SK-N-SH (cell line): ENCODE measurements around the gene SINHCAF. TPM values are rescaled to one million over a fixed set of nuclear protein-coding genes. Genes with fewer than 3 reads are reported as not detected.

Experiments
- CTCF ChIA-PET: fragments of 300-600, 350-600 bp; formaldehyde crosslinking; extraction: SDS; loops from one replicate; lab custom pipeline; 2021; lab: Yijun Ruan, JAX
- POLR2A ChIA-PET: fragments of 350-600 bp; sonication (Branson Sonifier 250); formaldehyde crosslinking; extraction: SDS; loops from one replicate; lab custom pipeline; 2020; ENCODE audit warnings: antibody characterized with exemption, inconsistent platforms; lab: Yijun Ruan, JAX
- DNase-seq: peaks from one replicate; pipeline ENCODE4 v3.0.0; 2012
- H2AFZ ChIP-seq: fragments of 200-600 bp; sonication (generic); 2 replicates; pipeline ENCODE4 v1.8.1; 2016; ENCODE audit warnings: antibody characterized with exemption, mild to moderate bottlenecking, low read depth
- H3F3A ChIP-seq: fragments of 200-600 bp; sonication (generic); replicated peaks from 2 replicates; pipeline ENCODE3; 2016; ENCODE audit warnings: antibody characterized with exemption, mild to moderate bottlenecking; ENCODE audit not compliant: insufficient read depth
- H3K27ac ChIP-seq, 2 experiments: fragments of 200-500 bp in 1 of 2; fragments of 200-600 bp in 1 of 2; sonication (Bioruptor generic) in 1 of 2; sonication (generic), shearing (Covaris generic) in 1 of 2; 2 replicates each; pipeline versions ENCODE4 v1.5.1 to v1.6.1; 2014 to 2016; ENCODE audit warnings: low read depth in 2 of 2, inconsistent platforms in 1 of 2, low read length in 1 of 2, mild to moderate bottlenecking in 1 of 2, mixed read lengths in 1 of 2
- H3K27me3 ChIP-seq: fragments of 200-600 bp; sonication (generic), shearing (Covaris generic); 2 replicates; pipeline ENCODE4 v1.6.1; 2016; ENCODE audit warnings: mixed run types; ENCODE audit not compliant: insufficient read depth
- H3K36me3 ChIP-seq, 2 experiments: fragments of 200-500 bp in 1 of 2; fragments of 200-600 bp in 1 of 2; sonication (Bioruptor generic) in 1 of 2; sonication (generic) in 1 of 2; replicated peaks in 1 of 2; 2 replicates each; pipeline versions ENCODE3 to v1.5.1; 2014 to 2016; ENCODE audit warnings: low read length in 1 of 2, mild to moderate bottlenecking in 1 of 2; ENCODE audit not compliant: insufficient read depth in 2 of 2, control insufficient read depth in 1 of 2
- H3K4me1 ChIP-seq, 2 experiments: fragments of 200-500 bp in 1 of 2; fragments of 200-600 bp in 1 of 2; sonication (Bioruptor generic) in 1 of 2; sonication (generic), shearing (Covaris generic) in 1 of 2; 2 replicates each; pipeline versions ENCODE4 v1.5.1 to v1.6.1; 2014 to 2016; ENCODE audit warnings: low read depth in 1 of 2, low read length in 1 of 2, mixed run types in 1 of 2; ENCODE audit not compliant: insufficient read depth in 2 of 2, control insufficient read depth in 1 of 2
- H3K4me2 ChIP-seq: fragments of 200-600 bp; sonication (generic), shearing (Covaris generic); 2 replicates; pipeline ENCODE4 v1.6.1; 2017; ENCODE audit warnings: mixed run types
- H3K4me3 ChIP-seq, 2 experiments: fragments of 200-500 bp in 1 of 2; fragments of 200-600 bp in 1 of 2; sonication (Bioruptor generic) in 1 of 2; sonication (generic), shearing (Covaris generic) in 1 of 2; 2 replicates each; pipeline versions ENCODE4 v1.5.1 to v1.8.1; 2014 to 2016; ENCODE audit warnings: low read depth in 2 of 2, inconsistent platforms in 1 of 2, low read length in 1 of 2, mild to moderate bottlenecking in 1 of 2, mixed read lengths in 1 of 2, moderate library complexity in 1 of 2
- H3K79me2 ChIP-seq: fragments of 200-600 bp; sonication (generic); 2 replicates; pipeline ENCODE4 v1.8.1; 2017; ENCODE audit warnings: mild to moderate bottlenecking; ENCODE audit not compliant: insufficient read depth
- H3K9ac ChIP-seq: fragments of 200-600 bp; sonication (generic); 2 replicates; pipeline ENCODE4 v1.6.1; 2017; ENCODE audit warnings: mixed run types
- H3K9me2 ChIP-seq: fragments of 200-600 bp; sonication (generic); 2 replicates; pipeline ENCODE4 v1.6.1; 2017; ENCODE audit warnings: mixed run types
- H3K9me3 ChIP-seq: fragments of 200-600 bp; sonication (generic); 2 replicates; pipeline ENCODE4 v1.6.1; 2017; ENCODE audit warnings: mixed run types, mild to moderate bottlenecking, moderate library complexity
- H4K20me1 ChIP-seq: fragments of 200-600 bp; sonication (generic); 2 replicates; pipeline ENCODE4 v1.6.1; 2017; ENCODE audit warnings: mild to moderate bottlenecking, mixed run types; ENCODE audit not compliant: insufficient read depth
- EP300 ChIP-seq, 2 experiments: IDR thresholded peaks; 2 replicates each; pipeline versions ENCODE4 v1.4.0 to v1.6.1; 2012; ENCODE audit warnings: borderline replicate concordance in 1 of 2, low read depth in 1 of 2, low read length in 1 of 2
- EZH2phosphoT487 ChIP-seq: fragments of 200-600 bp; sonication (generic); IDR thresholded peaks from 2 replicates; pipeline ENCODE4 v1.6.1; 2017; ENCODE audit warnings: low read depth, mixed run types, mild to moderate bottlenecking, antibody characterized with exemption, moderate library complexity, borderline replicate concordance
- FOSL2 ChIP-seq: IDR thresholded peaks from 2 replicates; pipeline ENCODE4 v1.4.0; 2012; ENCODE audit warnings: low read depth, mild to moderate bottlenecking, moderate library complexity, borderline replicate concordance
- FOXJ3 ChIP-seq: sonication (generic); formaldehyde crosslinking; IDR thresholded peaks from 2 replicates; pipeline ENCODE4 v1.5.1; 2020; ENCODE audit warnings: mild to moderate bottlenecking, missing genetic modification reagents
- FOXM1 ChIP-seq: IDR thresholded peaks from 2 replicates; pipeline ENCODE4 v1.4.0; 2012; ENCODE audit warnings: low read depth, mild to moderate bottlenecking
- MAX ChIP-seq: IDR thresholded peaks from 2 replicates; pipeline ENCODE4 v1.4.0; 2012; ENCODE audit warnings: low read depth
- MEF2A ChIP-seq: IDR thresholded peaks from 2 replicates; pipeline ENCODE4 v1.4.0; 2012; ENCODE audit warnings: low read depth, borderline replicate concordance
- MXI1 ChIP-seq: IDR thresholded peaks from 2 replicates; pipeline ENCODE4 v1.6.1; 2012; ENCODE audit warnings: mild to moderate bottlenecking, low read depth, low read length, improper control_type of control experiment
- NFIC ChIP-seq: IDR thresholded peaks from 2 replicates; pipeline ENCODE4 v1.4.0; 2012; ENCODE audit warnings: borderline replicate concordance
- RAD21 ChIP-seq: IDR thresholded peaks from 2 replicates; pipeline ENCODE4 v1.6.1; 2012; ENCODE audit warnings: mild to moderate bottlenecking, low read length
- RCOR1 ChIP-seq: fragments of 150-350 bp; IDR thresholded peaks from 2 replicates; pipeline ENCODE4 v1.6.1; 2017; ENCODE audit warnings: antibody characterized with exemption, low read length
- REST ChIP-seq: IDR thresholded peaks from 2 replicates; pipeline ENCODE4 v1.6.1; 2012; ENCODE audit warnings: mild to moderate bottlenecking, low read depth, low read length, moderate library complexity
- RXRA ChIP-seq: IDR thresholded peaks from 2 replicates; pipeline ENCODE4 v1.4.0; 2012; ENCODE audit warnings: low read depth, mild to moderate bottlenecking, borderline replicate concordance
- SIN3A ChIP-seq: IDR thresholded peaks from 2 replicates; pipeline ENCODE4 v1.6.1; 2012; ENCODE audit warnings: low read depth, mild to moderate bottlenecking, low read length, moderate library complexity, borderline replicate concordance
- TEAD4 ChIP-seq: IDR thresholded peaks from 2 replicates; pipeline ENCODE4 v1.4.0; 2012; ENCODE audit warnings: mild to moderate bottlenecking, borderline replicate concordance; ENCODE audit not compliant: insufficient read depth
- USF1 ChIP-seq: IDR thresholded peaks from 2 replicates; pipeline ENCODE4 v1.4.0; 2012; ENCODE audit warnings: low read depth, borderline replicate concordance
- YY1 ChIP-seq: IDR thresholded peaks from 2 replicates; pipeline ENCODE4 v1.4.0; 2012; ENCODE audit warnings: low read depth, mild to moderate bottlenecking
- WGBS: methylation state at CpG from one replicate; pipeline ENCODE4 v1.1.6; 2017; ENCODE audit warnings: low lambda C conversion rate; 5-methylcytosine and 5-hydroxymethylcytosine counted together
- polyA plus RNA-seq, 3 experiments: library from polyadenylated mRNA; depleted of rRNA; stranded (reverse); fragments of >200 nt; gene quantifications; 2 replicates each; pipeline ENCODE4 v1.2.3, GENCODE V29; 2012
- TF ChIP-seq, protein P1 (sequence below): fragments of 150-350 bp; IDR thresholded peaks from 2 replicates; pipeline ENCODE4 v1.6.1; 2017; ENCODE audit warnings: antibody characterized with exemption, low read length, low read depth, borderline replicate concordance
- TF ChIP-seq, protein P2 (sequence below): fragments of 200-600 bp; sonication (generic); IDR thresholded peaks from 2 replicates; pipeline ENCODE4 v1.6.1; 2017; ENCODE audit warnings: antibody characterized with exemption, mild to moderate bottlenecking, moderate library complexity

The SINHCAF gene
- polyA plus RNA-seq, 1 of the 3 experiments (the other 2 are of a cell fraction): 22.2 TPM

DNA sequence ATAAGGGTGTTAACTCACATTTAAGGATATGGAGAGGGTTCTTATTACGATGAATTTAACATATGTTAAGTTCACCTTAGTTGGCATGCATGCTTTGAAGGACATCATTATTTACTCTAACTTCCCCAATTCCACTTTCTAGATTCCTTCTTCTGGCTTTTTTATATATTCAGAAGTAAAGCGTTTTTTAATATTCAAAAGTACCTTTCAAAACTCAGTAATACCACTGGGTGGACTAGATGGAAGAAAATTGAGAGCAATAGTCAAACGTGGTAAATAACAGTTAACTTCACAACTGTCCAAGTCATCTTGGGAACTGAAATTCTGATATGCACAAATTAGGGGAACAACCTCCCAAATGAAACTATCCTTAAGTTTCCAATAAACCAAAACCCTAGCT is 9.1 kb downstream of the SINHCAF start:
- Histone ChIP-seq H3K79me2 (peaks cover 100% of the 10 kb centered on the region), H3K27ac (peak overlapping the region in 1 of 2 experiments; percentile 47; a peak in 1 of 4 replicates), H4K20me1 (peaks cover 26% of the 10 kb centered on the region), H3K4me1 (peaks cover 9 to 31% of the 10 kb centered on the region in 2 experiments; a peak in 3 of 4 replicates), H3K4me3 (peak overlapping the region in 1 of 2 experiments; percentile 58; a peak in 2 of 4 replicates), H3K9me2 (no peaks in the 10 kb centered on the region), H3K9me3 (no peaks in the 10 kb centered on the region), H3K36me3 (no peaks in the 10 kb centered on the region), H3K4me2 (peak overlapping the region; percentile 76), H2AFZ (peak overlapping the region; percentile 31; the same call in 1 of the 2 replicates), H3K9ac (peak overlapping the region; percentile 55; the same call in 1 of the 2 replicates), H3K27me3 (no peaks in the 10 kb centered on the region), H3F3A (peaks cover under 1% of the 10 kb centered on the region)
- ChIA-PET POLR2A (no interaction called here), CTCF (interaction anchor here (1.3 to 1.8 kb wide), 3 partner anchors 14 to 54 kb away, joined by 3 to 5 read pairs (median 3); no protein-coding TSS in a partner anchor)
- DNase-seq: no peak
- WGBS: 70% methylated on average over 3 of the region's 3 CpGs
- TF ChIP-seq EZH2phosphoT487: no peak
- TF ChIP-seq NFIC: no peak
- no peak for TF ChIP-seq MXI1
- no peak for TF ChIP-seq RAD21
- TF ChIP-seq FOSL2: no peak
- TF ChIP-seq, protein P1, sequence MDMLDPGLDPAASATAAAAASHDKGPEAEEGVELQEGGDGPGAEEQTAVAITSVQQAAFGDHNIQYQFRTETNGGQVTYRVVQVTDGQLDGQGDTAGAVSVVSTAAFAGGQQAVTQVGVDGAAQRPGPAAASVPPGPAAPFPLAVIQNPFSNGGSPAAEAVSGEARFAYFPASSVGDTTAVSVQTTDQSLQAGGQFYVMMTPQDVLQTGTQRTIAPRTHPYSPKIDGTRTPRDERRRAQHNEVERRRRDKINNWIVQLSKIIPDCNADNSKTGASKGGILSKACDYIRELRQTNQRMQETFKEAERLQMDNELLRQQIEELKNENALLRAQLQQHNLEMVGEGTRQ: no peak
- no peak for TF ChIP-seq TEAD4
- TF ChIP-seq RCOR1: no peak
- no peak for TF ChIP-seq RXRA
- no peak for TF ChIP-seq SIN3A
- TF ChIP-seq YY1: no peak
- TF ChIP-seq MAX: no peak

DNA sequence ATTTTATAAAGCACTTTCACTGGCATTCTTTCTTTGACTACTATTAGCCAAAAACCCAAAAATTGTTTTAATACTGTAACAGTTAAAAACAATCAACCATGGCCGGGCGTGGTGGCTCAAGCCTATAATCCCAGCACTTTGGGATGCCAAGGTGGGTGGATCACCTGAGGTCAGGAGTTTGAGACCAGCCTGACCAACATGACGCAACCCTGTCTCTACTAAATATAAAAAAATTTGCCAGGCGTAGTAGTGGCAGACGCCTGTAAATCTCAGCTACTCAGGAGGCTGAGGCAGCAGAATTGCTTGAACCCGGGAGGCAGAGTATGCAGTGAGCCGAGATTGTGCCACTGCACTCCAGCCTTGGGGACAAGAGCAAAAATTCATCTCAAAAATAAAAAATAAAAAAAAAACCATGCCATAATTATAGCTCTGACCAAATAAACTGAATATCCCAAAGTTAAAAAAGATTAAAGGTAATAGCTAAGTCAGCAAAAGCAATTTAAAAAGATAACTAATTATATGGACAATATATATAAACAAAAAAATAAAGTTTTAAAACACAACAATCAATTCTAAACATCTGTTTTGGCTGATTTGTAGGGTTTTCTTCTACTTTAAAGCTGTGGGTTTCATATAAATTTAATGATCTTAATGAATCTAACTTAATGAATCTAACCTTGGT is 10.0 kb downstream of the SINHCAF start:
- POLR2A ChIA-PET: no interaction called here
- Histone ChIP-seq H3K79me2 (peaks cover 100% of the 10 kb centered on the region), H3K27ac (no peak overlapping the region), H3K4me2 (no peak overlapping the region), H2AFZ (no peak overlapping the region), H3F3A (no peaks in the 10 kb centered on the region), H3K4me1 (peaks cover 9 to 21% of the 10 kb centered on the region in 2 experiments; a peak in 3 of 4 replicates), H3K9ac (no peak overlapping the region), H3K4me3 (no peak overlapping the region), H3K27me3 (no peaks in the 10 kb centered on the region), H3K9me3 (no peaks in the 10 kb centered on the region), H4K20me1 (peaks cover 26% of the 10 kb centered on the region), H3K36me3 (no peaks in the 10 kb centered on the region), H3K9me2 (no peaks in the 10 kb centered on the region)
- WGBS: over 99% methylated on average over 7 of the region's 7 CpGs
- DNase-seq: no peak
- CTCF ChIA-PET: interaction anchor here (1.8 kb wide), 1 partner anchor 44 kb away, joined by 5 read pairs; no protein-coding TSS in a partner anchor
- TF ChIP-seq USF1: no peak
- no peak for TF ChIP-seq RCOR1
- no peak for TF ChIP-seq EP300 (IDR thresholded peaks at IDR 0.05; ENCODE audit: borderline replicate concordance in 1 of 2, low read depth in 1 of 2, low read length in 1 of 2)
- TF ChIP-seq RAD21: no peak
- no peak for TF ChIP-seq FOXM1
- TF ChIP-seq MEF2A: no peak
- TF ChIP-seq, protein P2, sequence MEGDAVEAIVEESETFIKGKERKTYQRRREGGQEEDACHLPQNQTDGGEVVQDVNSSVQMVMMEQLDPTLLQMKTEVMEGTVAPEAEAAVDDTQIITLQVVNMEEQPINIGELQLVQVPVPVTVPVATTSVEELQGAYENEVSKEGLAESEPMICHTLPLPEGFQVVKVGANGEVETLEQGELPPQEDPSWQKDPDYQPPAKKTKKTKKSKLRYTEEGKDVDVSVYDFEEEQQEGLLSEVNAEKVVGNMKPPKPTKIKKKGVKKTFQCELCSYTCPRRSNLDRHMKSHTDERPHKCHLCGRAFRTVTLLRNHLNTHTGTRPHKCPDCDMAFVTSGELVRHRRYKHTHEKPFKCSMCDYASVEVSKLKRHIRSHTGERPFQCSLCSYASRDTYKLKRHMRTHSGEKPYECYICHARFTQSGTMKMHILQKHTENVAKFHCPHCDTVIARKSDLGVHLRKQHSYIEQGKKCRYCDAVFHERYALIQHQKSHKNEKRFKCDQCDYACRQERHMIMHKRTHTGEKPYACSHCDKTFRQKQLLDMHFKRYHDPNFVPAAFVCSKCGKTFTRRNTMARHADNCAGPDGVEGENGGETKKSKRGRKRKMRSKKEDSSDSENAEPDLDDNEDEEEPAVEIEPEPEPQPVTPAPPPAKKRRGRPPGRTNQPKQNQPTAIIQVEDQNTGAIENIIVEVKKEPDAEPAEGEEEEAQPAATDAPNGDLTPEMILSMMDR: no peak
- TF ChIP-seq REST: no peak
- no peak for TF ChIP-seq FOXJ3 (CRISPR knock-in tag)
